Measurements from ENCODE around the gene PHKB. TPM values are rescaled to one million over a fixed set of nuclear protein-coding genes. Genes with fewer than 3 reads are reported as not detected.
"Not testable (repeated sequence)": the region's sequence is repeated elsewhere in the genome, so short reads cannot be mapped to it uniquely, and the experiment has no call there.

Gene PHKB
- total RNA-seq, 2 experiments from 2014 or later, result 12.6 to 12.8 TPM

GRCh38 chr16:47470211-47470610 is 9.1 kb downstream of the PHKB start:
- no peak for ATAC-seq
- ChIA-PET POLR2A (no interaction called here), CTCF (interaction anchor here (1.0 kb wide), 1 partner anchor 9 kb away, joined by 4 read pairs; no protein-coding TSS in a partner anchor)
- Mint-ChIP-seq H3K4me3 (no peak overlapping the region), H3K27me3 (no peaks in the 10 kb centered on the region), H3K27ac (no peak overlapping the region), H3K4me1 (peaks cover 9% of the 10 kb centered on the region), H3K9me3 (ENCODE audit: low read depth) (no peaks in the 10 kb centered on the region), H3K36me3 (ENCODE audit: low read depth) (peaks cover 7% of the 10 kb centered on the region)
- no peak for DNase-seq
- intact Hi-C loops (cut with DNase I, micrococcal nuclease), result no loop called here

GRCh38 chr16:47470810-47471209 is 9.7 kb downstream of the PHKB start:
- DNase-seq (no peak), ATAC-seq (no peak)
- H3K36me3 Mint-ChIP-seq (ENCODE audit: low read depth), result peaks cover 3% of the 10 kb centered on the region
- H3K27me3 Mint-ChIP-seq, result no peaks in the 10 kb centered on the region
- no peak overlapping the region for H3K27ac Mint-ChIP-seq
- H3K9me3 Mint-ChIP-seq (ENCODE audit: low read depth), result no peaks in the 10 kb centered on the region
- intact Hi-C loops (cut with DNase I, micrococcal nuclease), result no loop called here
- H3K4me1 Mint-ChIP-seq, result peaks cover 5% of the 10 kb centered on the region
- CTCF ChIA-PET, result interaction anchor here (1.0 kb wide), 1 partner anchor 8 kb away, joined by 4 read pairs; no protein-coding TSS in a partner anchor
- POLR2A ChIA-PET, result no interaction called here
- H3K4me3 Mint-ChIP-seq, result no peak overlapping the region

- H3K27me3 Mint-ChIP-seq; intact Hi-C loops (cut with DNase I, micrococcal nuclease); H3K9me3 Mint-ChIP-seq (ENCODE audit: low read depth); H3K27ac Mint-ChIP-seq; POLR2A ChIA-PET; CTCF ChIA-PET; H3K4me1 Mint-ChIP-seq; DNase-seq; ATAC-seq; H3K36me3 Mint-ChIP-seq (ENCODE audit: low read depth); H3K4me3 Mint-ChIP-seq: not testable (repeated sequence)
Observed at GRCh38 chr16:47473004-47473403, 11.9 kb downstream of the PHKB start.

DNA sequence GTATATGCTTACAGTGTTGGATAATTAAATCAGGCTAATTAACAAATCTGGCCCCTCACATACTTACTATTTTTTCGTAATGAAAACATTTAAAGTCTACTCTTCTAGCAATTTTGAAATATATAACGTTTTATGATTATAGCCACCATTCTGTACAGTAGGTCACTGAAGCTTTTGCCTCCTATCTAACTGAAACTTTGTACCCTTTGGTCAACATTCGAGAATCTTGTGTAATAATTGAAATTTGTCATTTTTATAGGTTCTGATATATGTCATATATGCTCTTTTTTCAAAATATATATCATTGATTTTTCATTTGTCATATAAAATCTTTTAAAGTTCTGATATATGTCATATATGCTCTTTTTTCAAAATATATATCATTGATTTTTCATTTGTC is 12.7 kb downstream of the PHKB start:
- ATAC-seq, result no peak
- no peak overlapping the region for H3K4me3 Mint-ChIP-seq
- H3K4me1 Mint-ChIP-seq, result peaks cover 2% of the 10 kb centered on the region
- no peaks in the 10 kb centered on the region for H3K9me3 Mint-ChIP-seq (ENCODE audit: low read depth)
- CTCF ChIA-PET, result no interaction called here
- POLR2A ChIA-PET, result no interaction called here
- peaks cover 2% of the 10 kb centered on the region for H3K36me3 Mint-ChIP-seq (ENCODE audit: low read depth)
- no peak for DNase-seq
- no peaks in the 10 kb centered on the region for H3K27me3 Mint-ChIP-seq
- H3K27ac Mint-ChIP-seq, result no peak overlapping the region
- intact Hi-C loops (cut with DNase I, micrococcal nuclease), result no loop called here

DNA sequence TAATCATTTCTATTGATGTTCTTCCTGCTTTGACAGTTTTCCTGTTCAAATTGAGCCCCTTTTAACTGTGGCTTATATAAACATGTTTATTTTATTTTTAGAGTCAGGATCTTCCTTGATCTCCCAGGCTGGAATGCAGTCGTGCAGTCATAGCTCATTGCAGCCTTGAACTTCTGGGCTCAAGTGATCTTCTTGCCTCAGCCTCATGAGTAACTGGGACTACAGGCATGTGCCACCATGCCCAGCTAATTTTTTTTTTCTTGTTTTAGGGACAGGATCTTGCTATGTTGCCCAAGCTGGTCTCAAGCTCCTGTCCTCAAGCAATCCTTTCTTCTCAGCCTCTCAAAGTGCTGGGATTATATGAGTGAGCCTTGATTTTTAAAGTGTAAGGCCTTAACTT is 14.7 kb downstream of the PHKB start:
- Mint-ChIP-seq H3K36me3 (ENCODE audit: low read depth) (no peaks in the 10 kb centered on the region), H3K27me3 (no peaks in the 10 kb centered on the region), H3K4me3 (no peak overlapping the region), H3K27ac (no peak overlapping the region), H3K4me1 (peaks cover 8% of the 10 kb centered on the region), H3K9me3 (ENCODE audit: low read depth) (no peaks in the 10 kb centered on the region)
- ATAC-seq (no peak), DNase-seq (no peak)
- ChIA-PET POLR2A (no interaction called here), CTCF (interaction anchor here (1.2 to 1.8 kb wide), 2 partner anchors 10 to 87 kb away, joined by 3 to 4 read pairs; no protein-coding TSS in a partner anchor)
- intact Hi-C loops (cut with DNase I, micrococcal nuclease), result no loop called here

GRCh38 chr16:47476654-47477345 is 15.7 kb downstream of the PHKB start:
- intact Hi-C loops (cut with DNase I, micrococcal nuclease), result no loop called here
- CTCF ChIA-PET, result no interaction called here
- Mint-ChIP-seq H3K36me3 (ENCODE audit: low read depth) (peaks cover 1% of the 10 kb centered on the region), H3K4me3 (no peak overlapping the region), H3K27ac (no peak overlapping the region), H3K27me3 (no peaks in the 10 kb centered on the region), H3K4me1 (peaks cover 17% of the 10 kb centered on the region), H3K9me3 (ENCODE audit: low read depth) (no peaks in the 10 kb centered on the region)
- DNase-seq (no peak), ATAC-seq (no peak)
- POLR2A ChIA-PET, result no interaction called here

DNA sequence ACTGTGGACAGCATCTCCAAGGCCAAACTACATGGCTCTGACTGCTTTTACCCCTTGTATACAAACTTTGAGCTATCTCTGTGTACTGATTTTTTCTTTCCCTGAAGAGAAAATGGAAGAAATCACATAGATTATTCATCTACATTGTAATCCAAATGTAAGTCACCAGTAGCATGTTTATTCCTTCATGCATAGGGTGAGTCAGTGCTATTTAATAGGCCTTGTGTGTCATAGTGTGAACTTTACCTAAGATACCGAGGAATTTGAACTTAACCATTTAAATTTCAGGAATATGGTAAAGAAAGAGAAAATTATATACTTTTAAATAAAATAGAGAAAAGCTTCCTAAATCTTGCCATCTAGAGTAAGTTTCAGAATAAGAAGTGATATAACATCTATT is 16.5 kb downstream of the PHKB start:
- Mint-ChIP-seq H3K36me3 (ENCODE audit: low read depth) (peaks cover 2% of the 10 kb centered on the region), H3K4me1 (peaks cover 20% of the 10 kb centered on the region), H3K4me3 (no peak overlapping the region), H3K27ac (no peak overlapping the region), H3K9me3 (ENCODE audit: low read depth) (no peaks in the 10 kb centered on the region), H3K27me3 (no peaks in the 10 kb centered on the region)
- intact Hi-C loops (cut with DNase I, micrococcal nuclease), result no loop called here
- ATAC-seq (no peak), DNase-seq (no peak)
- POLR2A ChIA-PET, result no interaction called here
- CTCF ChIA-PET, result interaction anchor here (0.6 kb wide), 1 partner anchor 577 kb away, joined by 3 read pairs; no protein-coding TSS in a partner anchor

- intact Hi-C loops (cut with DNase I, micrococcal nuclease), result no loop called here
- ChIA-PET CTCF (interaction anchor here (0.6 to 1.7 kb wide), 5 partner anchors 13 to 684 kb away, joined by 3 to 5 read pairs (median 3); no protein-coding TSS in a partner anchor), POLR2A (interaction anchor here (0.7 kb wide), 1 partner anchor 45 kb away, joined by 3 read pairs; no protein-coding TSS in a partner anchor)
- H3K9me3 Mint-ChIP-seq (ENCODE audit: low read depth), result no peaks in the 10 kb centered on the region
- H3K27me3 Mint-ChIP-seq, result no peaks in the 10 kb centered on the region
- H3K4me3 Mint-ChIP-seq, result no peak overlapping the region
- peaks cover 2% of the 10 kb centered on the region for H3K36me3 Mint-ChIP-seq (ENCODE audit: low read depth)
- DNase-seq, result no peak
- peaks cover 25% of the 10 kb centered on the region for H3K4me1 Mint-ChIP-seq
- no peak overlapping the region for H3K27ac Mint-ChIP-seq
- no peak for ATAC-seq
Observed at GRCh38 chr16:47480410-47480809, 19.3 kb downstream of the PHKB start.

- POLR2A ChIA-PET, result no interaction called here
- CTCF ChIA-PET, result interaction anchor here (1.0 to 1.6 kb wide), 2 partner anchors 15 to 534 kb away, joined by 3 to 5 read pairs; no protein-coding TSS in a partner anchor
Observed at GRCh38 chr16:47481698-47482374, 20.7 kb downstream of the PHKB start.

DNA sequence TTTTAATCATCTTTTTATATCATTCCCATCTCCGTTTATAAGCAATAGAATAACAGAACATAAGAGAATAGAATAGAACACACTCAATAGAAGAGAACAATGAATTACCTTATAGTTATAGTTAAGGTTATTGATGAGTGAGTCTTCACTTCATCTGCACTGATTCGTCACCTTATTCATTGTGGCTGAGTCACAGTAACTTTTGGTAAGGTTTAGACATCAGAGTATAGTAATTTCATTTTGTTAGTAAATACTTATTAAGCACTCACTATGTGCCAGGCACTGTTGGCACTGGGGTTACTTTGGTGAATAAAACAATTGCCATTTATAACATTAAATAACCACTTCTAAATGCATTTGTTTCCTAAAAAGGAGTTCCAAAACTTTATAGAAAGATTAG is 22.5 kb downstream of the PHKB start:
- POLR2A ChIA-PET, result no interaction called here

More at GRCh38 chr16:47481698-47482374, 20.7 kb downstream of the PHKB start:
- ATAC-seq (no peak), DNase-seq (no peak)
- H3K4me3 Mint-ChIP-seq, result no peak overlapping the region
- no peaks in the 10 kb centered on the region for H3K27me3 Mint-ChIP-seq
- no peak overlapping the region for H3K27ac Mint-ChIP-seq
- intact Hi-C loops (cut with DNase I, micrococcal nuclease), result no loop called here
- H3K36me3 Mint-ChIP-seq (ENCODE audit: low read depth), result peaks cover 10% of the 10 kb centered on the region
- peaks cover 25% of the 10 kb centered on the region for H3K4me1 Mint-ChIP-seq
- peaks cover 4% of the 10 kb centered on the region for H3K9me3 Mint-ChIP-seq (ENCODE audit: low read depth)

GRCh38 chr16:47486856-47487255 is 25.7 kb downstream of the PHKB start:
- H3K36me3 Mint-ChIP-seq (ENCODE audit: low read depth), result peaks cover 50% of the 10 kb centered on the region

More for the DNA sequence above, 22.5 kb downstream of the PHKB start:
- H3K9me3 Mint-ChIP-seq (ENCODE audit: low read depth), result peaks cover 14% of the 10 kb centered on the region
- no peak overlapping the region for H3K27ac Mint-ChIP-seq
- intact Hi-C loops (cut with DNase I, micrococcal nuclease), result no loop called here
- H3K4me3 Mint-ChIP-seq, result no peak overlapping the region
- ATAC-seq, result no peak
- no peak for DNase-seq
- H3K36me3 Mint-ChIP-seq (ENCODE audit: low read depth), result peaks cover 26% of the 10 kb centered on the region
- no peaks in the 10 kb centered on the region for H3K27me3 Mint-ChIP-seq
- CTCF ChIA-PET, result no interaction called here
- peaks cover 23% of the 10 kb centered on the region for H3K4me1 Mint-ChIP-seq

GRCh38 chr16:47488051-47488450 is 26.9 kb downstream of the PHKB start:
- DNase-seq (no peak), ATAC-seq (no peak)
- ChIA-PET POLR2A (no interaction called here), CTCF (no interaction called here)
- H3K4me3 Mint-ChIP-seq, result no peak overlapping the region
- intact Hi-C loops (cut with DNase I, micrococcal nuclease), result no loop called here
- no peak overlapping the region for H3K27ac Mint-ChIP-seq
- H3K9me3 Mint-ChIP-seq (ENCODE audit: low read depth), result peaks cover 33% of the 10 kb centered on the region
- H3K36me3 Mint-ChIP-seq (ENCODE audit: low read depth), result peaks cover 61% of the 10 kb centered on the region
- peaks cover 11% of the 10 kb centered on the region for H3K4me1 Mint-ChIP-seq
- H3K27me3 Mint-ChIP-seq, result no peaks in the 10 kb centered on the region

More at GRCh38 chr16:47486856-47487255, 25.7 kb downstream of the PHKB start:
- Mint-ChIP-seq H3K4me3 (no peak overlapping the region), H3K27me3 (no peaks in the 10 kb centered on the region), H3K4me1 (peaks cover 7% of the 10 kb centered on the region), H3K9me3 (ENCODE audit: low read depth) (peaks cover 33% of the 10 kb centered on the region), H3K27ac (no peak overlapping the region)
- DNase-seq (no peak), ATAC-seq (no peak)
- POLR2A ChIA-PET, result no interaction called here
- CTCF ChIA-PET, result no interaction called here
- intact Hi-C loops (cut with DNase I, micrococcal nuclease), result no loop called here

Measured in activated CD4-positive, alpha-beta T cell treated with anti-CD3 and anti-CD28 coated beads for 36 hours (primary cell).